ENCODE results near the gene ITPRIPL2. TPM values are rescaled to one million over a fixed set of nuclear protein-coding genes. Genes with fewer than 3 reads are reported as not detected.

The ITPRIPL2 gene
- total and polyA plus RNA-seq, 2 of the 13 experiments (the other 11 are each of a cell fraction or from before 2014, with no cell fraction given) = 5.9 to 12.6 TPM

- TF ChIP-seq, protein P1, sequence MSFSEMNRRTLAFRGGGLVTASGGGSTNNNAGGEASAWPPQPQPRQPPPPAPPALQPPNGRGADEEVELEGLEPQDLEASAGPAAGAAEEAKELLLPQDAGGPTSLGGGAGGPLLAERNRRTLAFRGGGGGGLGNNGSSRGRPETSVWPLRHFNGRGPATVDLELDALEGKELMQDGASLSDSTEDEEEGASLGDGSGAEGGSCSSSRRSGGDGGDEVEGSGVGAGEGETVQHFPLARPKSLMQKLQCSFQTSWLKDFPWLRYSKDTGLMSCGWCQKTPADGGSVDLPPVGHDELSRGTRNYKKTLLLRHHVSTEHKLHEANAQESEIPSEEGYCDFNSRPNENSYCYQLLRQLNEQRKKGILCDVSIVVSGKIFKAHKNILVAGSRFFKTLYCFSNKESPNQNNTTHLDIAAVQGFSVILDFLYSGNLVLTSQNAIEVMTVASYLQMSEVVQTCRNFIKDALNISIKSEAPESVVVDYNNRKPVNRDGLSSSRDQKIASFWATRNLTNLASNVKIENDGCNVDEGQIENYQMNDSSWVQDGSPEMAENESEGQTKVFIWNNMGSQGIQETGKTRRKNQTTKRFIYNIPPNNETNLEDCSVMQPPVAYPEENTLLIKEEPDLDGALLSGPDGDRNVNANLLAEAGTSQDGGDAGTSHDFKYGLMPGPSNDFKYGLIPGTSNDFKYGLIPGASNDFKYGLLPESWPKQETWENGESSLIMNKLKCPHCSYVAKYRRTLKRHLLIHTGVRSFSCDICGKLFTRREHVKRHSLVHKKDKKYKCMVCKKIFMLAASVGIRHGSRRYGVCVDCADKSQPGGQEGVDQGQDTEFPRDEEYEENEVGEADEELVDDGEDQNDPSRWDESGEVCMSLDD (CRISPR knock-in tag; IDR thresholded peaks at IDR 0.05; ENCODE audit: borderline replicate concordance) = no peak
- TF ChIP-seq YY1 (IDR thresholded peaks at IDR 0.05; ENCODE audit: insufficient read depth, insufficient replicate concordance, low read depth, low read length) (no peak), ZMYM2 (CRISPR knock-in tag; IDR thresholded peaks at IDR 0.05) (no peak), ZNF878 (CRISPR knock-in tag; IDR thresholded peaks at IDR 0.05) (no peak), NFIC (IDR thresholded peaks at IDR 0.05; ENCODE audit: low read length) (no peak; the same call in 1 of the 2 replicates), CAMTA2 (CRISPR knock-in tag; IDR thresholded peaks at IDR 0.05; ENCODE audit: borderline replicate concordance) (no peak), ZNF142 (CRISPR knock-in tag; IDR thresholded peaks at IDR 0.05) (no peak), ZNF431 (CRISPR knock-in tag; IDR thresholded peaks at IDR 0.05; ENCODE audit: borderline replicate concordance, low read depth) (no peak), ZFP41 (CRISPR knock-in tag; IDR thresholded peaks at IDR 0.05; ENCODE audit: borderline replicate concordance) (no peak), ZNF607 (CRISPR knock-in tag; IDR thresholded peaks at IDR 0.05; ENCODE audit: borderline replicate concordance) (no peak), ZNF556 (CRISPR knock-in tag; IDR thresholded peaks at IDR 0.05; ENCODE audit: borderline replicate concordance) (0 out of 2 replicates have a peak, but pooled peaks have one; percentile 8), SMAD9 (CRISPR knock-in tag; IDR thresholded peaks at IDR 0.05) (no peak), NR0B2 (CRISPR knock-in tag; IDR thresholded peaks at IDR 0.05) (no peak), ZNF616 (CRISPR knock-in tag; IDR thresholded peaks at IDR 0.05; ENCODE audit: low read depth) (no peak), THYN1 (CRISPR knock-in tag; IDR thresholded peaks at IDR 0.05; ENCODE audit: borderline replicate concordance, low read depth) (no peak), ZNF234 (CRISPR knock-in tag; conservative IDR thresholded peaks at IDR 0.05) (no peak)
- TF ChIP-seq, protein P2, sequence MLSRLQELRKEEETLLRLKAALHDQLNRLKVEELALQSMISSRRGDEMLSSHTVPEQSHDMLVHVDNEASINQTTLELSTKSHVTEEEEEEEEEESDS (CRISPR knock-in tag; IDR thresholded peaks at IDR 0.05; ENCODE audit: borderline replicate concordance) = no peak
Measured at GRCh38 chr16:19110537-19111360, 3.0 kb upstream of the ITPRIPL2 start (continued).

Measured in HepG2 (cell line).